Ectodermal cell (in vitro differentiated cells): ENCODE results near the gene TMEM200B.
"Not testable (repeated sequence)": the region's sequence is repeated elsewhere in the genome, so short reads cannot be mapped to it uniquely, and the experiment has no call there.

Experiments used
- H3K27ac ChIP-seq: 2 replicates; pipeline ENCODE4 v1.7.0; 2013; ENCODE audit warnings: mild to moderate bottlenecking, low read depth, low read length; ENCODE audit not compliant: insufficient read depth, poor library complexity, severe bottlenecking
- H3K27me3 ChIP-seq: 2 replicates; pipeline ENCODE4 v1.7.0; 2013; ENCODE audit warnings: mild to moderate bottlenecking, low read length; ENCODE audit not compliant: insufficient read depth, control insufficient read depth, poor library complexity, severe bottlenecking
- H3K36me3 ChIP-seq: one replicate; pipeline ENCODE4 v1.7.0; 2013; ENCODE audit warnings: low read length; ENCODE audit not compliant: control insufficient read depth, insufficient read depth
- H3K4me1 ChIP-seq: one replicate; pipeline ENCODE4 v1.7.0; 2013; ENCODE audit warnings: low read length; ENCODE audit not compliant: control insufficient read depth, insufficient read depth
- H3K4me3 ChIP-seq: 2 replicates; pipeline ENCODE4 v1.7.0; 2013; ENCODE audit warnings: low read depth, low read length, control low read depth; ENCODE audit not compliant: insufficient read depth
- H3K9me3 ChIP-seq: 2 replicates; pipeline ENCODE4 v1.7.0; 2013; ENCODE audit warnings: mild to moderate bottlenecking, low read length, moderate library complexity; ENCODE audit not compliant: control insufficient read depth
- WGBS, 2 experiments: methylation state at CpG; one replicate each; pipeline ENCODE4 v1.1.7; 2013; ENCODE audit warnings: missing lambda C conversion rate in 2 of 2; 5-methylcytosine and 5-hydroxymethylcytosine counted together

Gene TMEM200B

DNA sequence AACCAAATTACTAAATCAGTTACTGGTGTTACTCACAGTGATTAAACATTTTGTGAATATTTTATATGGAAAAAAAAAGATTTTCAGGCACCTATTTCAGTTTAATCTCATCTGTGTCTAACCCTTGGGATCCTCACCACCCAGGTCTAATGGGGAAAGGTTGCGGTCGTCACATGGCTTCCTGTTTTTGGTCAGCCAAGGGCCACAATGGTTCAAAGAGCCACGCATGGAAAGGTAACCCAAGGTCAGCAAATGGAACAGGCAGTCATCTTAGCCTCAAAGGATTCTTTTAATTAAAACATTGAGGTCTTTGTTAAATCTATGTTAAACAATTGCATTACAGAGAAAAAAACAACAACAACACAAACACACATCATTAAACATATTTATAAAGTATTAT is 36.1 kb upstream of the TMEM200B start:
- H3K4me3 ChIP-seq = no peak overlapping the region
- 95 to 99% methylated on average over 3 of the region's 3 CpGs for WGBS, 2 experiments
- peaks cover 2% of the 10 kb centered on the region for H3K4me1 ChIP-seq
- no peaks in the 10 kb centered on the region for H3K9me3 ChIP-seq
- H3K27me3 ChIP-seq = no peaks in the 10 kb centered on the region
- peaks cover 45% of the 10 kb centered on the region for H3K36me3 ChIP-seq
- H3K27ac ChIP-seq = no peak overlapping the region

DNA sequence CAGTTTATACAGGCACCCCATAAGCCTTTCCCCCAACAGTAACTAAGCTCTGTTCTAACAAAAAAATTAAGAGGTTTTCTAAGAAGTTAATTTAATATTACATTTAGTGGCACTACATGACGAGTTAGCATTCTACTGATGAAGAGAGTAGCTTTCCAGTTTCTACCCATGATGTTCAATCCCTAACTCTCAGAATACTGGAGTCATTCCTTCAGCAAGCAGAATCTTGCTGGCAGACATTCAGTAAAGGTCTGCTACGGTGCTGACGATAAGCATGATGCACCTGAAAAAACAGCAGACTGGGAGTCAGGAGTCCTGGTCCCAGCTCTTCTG is 33.5 kb upstream of the TMEM200B start:
- H3K27me3 ChIP-seq = no peaks in the 10 kb centered on the region
- peaks cover 65% of the 10 kb centered on the region for H3K36me3 ChIP-seq
- WGBS, 2 experiments = 92 to 97% methylated on average over 3 of the region's 3 CpGs

GRCh38 chr1:29156543-29157268 is 33.0 kb upstream of the TMEM200B start:
- Histone ChIP-seq H3K27me3 (no peaks in the 10 kb centered on the region), H3K9me3 (no peaks in the 10 kb centered on the region), H3K36me3 (peaks cover 71% of the 10 kb centered on the region), H3K27ac (peak overlapping the region; percentile 60), H3K4me3 (no peak overlapping the region), H3K4me1 (no peaks in the 10 kb centered on the region)
- WGBS, 2 experiments = 92 to 94% methylated on average over 10 of the region's 10 CpGs

More for the DNA sequence above, 33.5 kb upstream of the TMEM200B start:
- H3K4me1 ChIP-seq = no peaks in the 10 kb centered on the region
- H3K27ac ChIP-seq = no peak overlapping the region
- H3K9me3 ChIP-seq = no peaks in the 10 kb centered on the region
- H3K4me3 ChIP-seq = no peak overlapping the region

DNA sequence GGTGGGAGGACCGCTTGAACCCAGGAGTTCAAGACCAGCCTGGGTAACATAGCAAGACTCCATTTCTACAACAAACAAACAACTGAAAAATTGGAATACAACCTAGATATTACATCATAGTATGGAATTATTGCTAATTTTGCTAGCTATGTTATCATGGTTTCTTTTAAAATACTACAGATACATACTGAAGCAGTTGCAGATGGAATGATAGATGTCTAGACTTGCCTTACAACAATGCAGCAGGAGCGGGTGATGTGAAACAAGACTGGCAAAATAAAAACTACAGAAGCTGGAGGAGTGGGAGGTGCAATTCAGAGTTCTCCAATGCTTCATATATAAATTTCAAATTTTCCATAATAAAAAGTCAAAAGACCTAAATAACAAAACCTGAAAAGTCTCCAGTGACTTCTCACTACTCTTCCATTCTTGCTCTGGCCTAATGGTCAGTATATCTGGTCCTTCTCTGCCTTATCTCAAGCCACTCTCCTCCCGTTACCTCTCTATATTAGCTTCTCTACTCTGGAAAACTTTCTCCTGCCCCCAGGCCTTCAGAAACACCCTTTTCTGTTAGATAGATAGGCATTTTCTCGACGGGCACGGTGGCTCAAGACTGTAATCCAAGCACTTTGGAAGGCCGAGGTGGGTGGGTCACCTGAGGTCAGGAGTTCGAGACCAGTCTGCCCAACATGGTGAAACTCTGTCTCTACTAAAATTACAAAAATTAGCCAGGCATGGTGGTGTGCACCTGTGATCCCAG is 28.5 kb upstream of the TMEM200B start:
- Histone ChIP-seq H3K36me3 (peaks cover 85% of the 10 kb centered on the region), H3K27me3 (no peaks in the 10 kb centered on the region), H3K4me1 (no peaks in the 10 kb centered on the region), H3K9me3 (no peaks in the 10 kb centered on the region), H3K27ac (no peak overlapping the region), H3K4me3 (no peak overlapping the region)
- 95 to 97% methylated on average over 8 of the region's 8 CpGs for WGBS, 2 experiments

DNA sequence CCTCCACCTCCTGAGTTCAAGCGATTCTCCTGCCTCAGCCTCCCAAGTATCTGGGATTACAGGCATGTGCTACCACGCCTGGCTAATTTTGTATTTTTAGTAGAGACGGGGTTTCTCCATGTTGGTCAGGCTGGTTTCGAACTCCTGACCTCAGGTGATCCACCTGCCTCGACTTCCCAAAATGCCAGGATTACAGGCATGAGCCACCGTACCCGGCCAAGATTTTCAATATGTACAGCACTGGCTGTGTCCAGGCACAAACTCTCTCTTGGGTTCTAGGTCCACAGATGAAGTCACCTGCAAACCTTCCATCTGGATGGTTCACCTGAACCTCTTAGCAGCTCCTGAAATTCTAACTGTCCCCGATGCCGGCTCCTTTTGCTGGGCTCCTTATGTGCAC is 26.6 kb upstream of the TMEM200B start:
- not testable (repeated sequence) for H3K9me3 ChIP-seq, H3K4me3 ChIP-seq, H3K27me3 ChIP-seq, H3K27ac ChIP-seq, H3K4me1 ChIP-seq
- H3K36me3 ChIP-seq = peaks cover 85% of the 10 kb centered on the region
- 85 to 90% methylated on average over 9 of the region's 9 CpGs for WGBS, 2 experiments

GRCh38 chr1:29148656-29149491 is 25.2 kb upstream of the TMEM200B start:
- no peaks in the 10 kb centered on the region for H3K4me1 ChIP-seq
- no peak overlapping the region for H3K4me3 ChIP-seq
- H3K36me3 ChIP-seq = peaks cover 75% of the 10 kb centered on the region
- no peak overlapping the region for H3K27ac ChIP-seq
- no peaks in the 10 kb centered on the region for H3K9me3 ChIP-seq
- 95 to 96% methylated on average over 35 of the region's 35 CpGs for WGBS, 2 experiments
- no peaks in the 10 kb centered on the region for H3K27me3 ChIP-seq

DNA sequence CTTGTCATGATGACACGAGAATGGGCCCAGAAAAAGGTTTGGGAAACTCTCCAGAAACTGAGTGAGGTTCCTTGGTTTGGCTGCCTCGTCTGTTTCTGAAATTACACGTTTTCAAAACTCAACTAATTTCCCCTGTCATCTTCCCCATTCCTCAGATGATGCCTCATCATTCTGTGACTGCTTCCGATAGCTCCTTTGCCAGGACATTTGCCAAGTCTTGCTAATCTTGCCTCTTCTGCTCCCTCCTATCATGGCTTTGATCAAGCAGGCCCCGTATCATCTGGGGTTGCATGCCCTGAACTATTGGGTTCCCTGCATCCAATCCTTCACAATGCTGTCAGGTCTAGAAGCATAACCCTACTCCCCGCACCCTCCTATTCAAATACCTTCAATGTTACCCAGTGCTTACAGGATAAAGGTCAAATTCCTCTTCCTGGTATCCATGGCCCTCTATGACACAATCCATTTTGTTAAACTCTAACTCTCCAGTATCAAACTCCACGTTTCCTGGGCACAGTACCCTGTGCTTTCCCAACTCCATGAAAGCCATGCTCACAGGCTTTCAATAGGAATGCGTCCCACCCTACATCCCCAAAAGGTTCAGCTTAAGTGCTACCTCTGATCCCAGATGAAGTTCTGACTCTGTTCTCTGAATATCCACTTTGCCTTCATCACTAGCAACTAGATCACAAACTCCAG is 22.2 kb upstream of the TMEM200B start:
- WGBS, 2 experiments = 82% methylated on average over 8 of the region's 8 CpGs
- Histone ChIP-seq H3K27me3 (no peaks in the 10 kb centered on the region), H3K9me3 (no peaks in the 10 kb centered on the region), H3K36me3 (peaks cover 51% of the 10 kb centered on the region), H3K4me3 (no peak overlapping the region), H3K27ac (peak overlapping the region; percentile 16), H3K4me1 (no peaks in the 10 kb centered on the region)

DNA sequence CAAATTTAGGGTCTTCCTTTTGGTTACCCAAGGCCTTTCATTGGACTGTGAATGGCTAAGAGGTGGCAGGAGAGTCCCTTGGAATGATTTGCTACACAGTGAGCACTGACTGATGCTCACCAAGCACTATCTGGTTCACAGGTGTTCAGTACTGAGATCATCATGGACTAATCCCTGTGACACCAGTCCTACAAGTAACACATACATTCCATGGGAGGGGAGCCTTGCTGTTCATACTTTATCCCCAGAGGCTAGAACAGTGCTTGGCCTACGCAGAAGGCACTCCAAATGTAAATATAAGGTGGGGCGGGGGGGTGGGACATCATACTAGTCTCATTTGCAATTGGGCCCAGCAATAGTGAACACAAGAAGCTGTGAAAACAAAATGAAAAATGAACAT is 20.5 kb upstream of the TMEM200B start:
- Histone ChIP-seq H3K27me3 (no peaks in the 10 kb centered on the region), H3K36me3 (peaks cover 37% of the 10 kb centered on the region), H3K27ac (no peak overlapping the region), H3K4me3 (no peak overlapping the region), H3K9me3 (no peaks in the 10 kb centered on the region), H3K4me1 (no peaks in the 10 kb centered on the region)
- WGBS, 2 experiments = 93 to 96% methylated on average over 2 of the region's 2 CpGs

- Histone ChIP-seq H3K27me3 (no peaks in the 10 kb centered on the region), H3K27ac (no peak overlapping the region), H3K4me1 (no peaks in the 10 kb centered on the region), H3K36me3 (peaks cover 23% of the 10 kb centered on the region), H3K4me3 (no peak overlapping the region), H3K9me3 (no peaks in the 10 kb centered on the region)
- 100% methylated on average over 2 of the region's 2 CpGs for WGBS, 2 experiments
These were observed 19.0 kb upstream of the TMEM200B start for GRCh38 chr1:29142714-29143113.
